ENCODE measurements around the gene PPM1L. TPM values are rescaled to one million over a fixed set of nuclear protein-coding genes. Genes with fewer than 3 reads are reported as not detected.

PPM1L gene
- polyA plus RNA-seq, 3 donors, result 5.5 to 9.9 (median 7.8) TPM

DNA sequence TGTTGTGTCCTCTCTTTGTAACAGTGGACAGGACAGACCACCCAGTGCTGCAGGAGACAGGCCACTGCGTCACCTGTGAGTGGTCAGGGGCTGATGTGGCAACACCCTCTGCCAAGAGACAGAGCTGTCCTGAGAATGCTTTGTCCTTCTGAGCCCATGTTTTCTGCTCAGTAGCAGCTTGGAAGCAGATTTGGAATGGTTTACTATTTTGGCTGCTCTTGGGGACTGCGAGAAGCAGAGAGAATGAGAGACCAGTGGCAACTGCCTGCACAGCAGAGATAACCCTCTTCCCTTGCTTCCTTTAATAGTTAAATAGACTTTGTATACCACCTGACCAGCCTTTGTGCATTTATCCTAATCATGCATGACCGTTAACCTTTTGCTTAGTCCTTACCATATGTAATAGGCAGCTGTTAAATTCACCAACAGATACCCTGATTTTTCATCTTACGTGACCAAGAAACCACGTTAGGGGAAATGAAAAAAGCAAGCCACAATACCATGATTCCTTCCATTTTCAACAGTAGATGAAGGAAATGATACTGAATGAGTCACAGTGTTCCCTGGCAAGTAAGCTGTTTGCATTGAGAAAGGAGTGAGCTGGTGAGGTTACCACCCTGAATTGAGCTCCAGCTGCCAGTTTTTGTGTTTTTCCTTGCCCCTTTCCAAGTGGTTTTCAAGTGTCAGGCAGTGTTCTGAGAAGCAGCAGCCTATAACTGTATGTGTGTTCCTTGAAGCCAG, 313.6 kb downstream of the PPM1L start:
- Histone ChIP-seq H3K9ac (ENCODE audit: insufficient read depth, low read length, poor library complexity, severe bottlenecking) (no peak overlapping the region), H3K79me2 (ENCODE audit: insufficient read depth, low read length) (no peaks in the 10 kb centered on the region), H3K27me3 (ENCODE audit: control insufficient read depth in 2 of 2, insufficient read depth in 2 of 2, low read length in 2 of 2) (no peaks in the 10 kb centered on the region), H2AFZ (ENCODE audit: insufficient read depth, low read depth, low read length, poor library complexity, severe bottlenecking) (no peak overlapping the region), H4K20me1 (ENCODE audit: insufficient read depth, low read length) (no peaks in the 10 kb centered on the region), H3K4me2 (replicated peaks; ENCODE audit: extremely low read depth, low read length, poor library complexity, severe bottlenecking) (peak overlapping the region; percentile 9), H3K9me3 (replicated peaks in 1 of 2; ENCODE audit: control insufficient read depth in 1 of 2, insufficient read depth in 1 of 2, low read length in 2 of 2) (no peaks in the 10 kb centered on the region), H3K4me1 (ENCODE audit: control insufficient read depth in 1 of 2, insufficient read depth in 2 of 2, low read length in 2 of 2) (peaks cover 33 to 37% of the 10 kb centered on the region in 2 donors), H3K27ac (ENCODE audit: low read depth in 1 of 2, low read length in 2 of 2) (peak overlapping the region; percentile 28 to 62), H3K4me3 (replicated peaks in 1 of 3; ENCODE audit: low read depth in 2 of 3, low read length in 3 of 3) (peak overlapping the region in 1 of 3 experiments; percentile 0), H3K36me3 (replicated peaks in 1 of 2; ENCODE audit: control insufficient read depth in 1 of 2, insufficient read depth in 2 of 2, low read length in 2 of 2) (peaks cover 0 to 4% of the 10 kb centered on the region in 2 donors)
- no peak for TF ChIP-seq CTCF (IDR thresholded peaks at IDR 0.05)
- 10% methylated on average over 2 of the region's 5 CpGs for WGBS (ENCODE audit: insufficient coverage)
- Mint-ChIP-seq H3K27ac (peak overlapping the region; percentile 61 to 91 (median 82)), H3K4me3 (peak overlapping the region; percentile 10 to 81), H3K9me3 (peaks cover 0 to 1% (median 0%) of the 10 kb centered on the region in 7 donors), H3K4me1 (peaks cover 43% of the 10 kb centered on the region), H3K36me3 (peaks cover 18 to 32% of the 10 kb centered on the region in 2 donors), H3K27me3 (ENCODE audit: low read depth in 3 of 3) (peaks cover 0 to 2% (median 0%) of the 10 kb centered on the region in 3 donors)
- peak; percentile 75 to 86 (median 83) for DNase-seq
- intact Hi-C loops (cut with micrococcal nuclease), result loop anchor here in 1 of 2 donors (5.0 kb wide), 1 partner anchor 32 kb away; no protein-coding TSS in a partner anchor

DNA sequence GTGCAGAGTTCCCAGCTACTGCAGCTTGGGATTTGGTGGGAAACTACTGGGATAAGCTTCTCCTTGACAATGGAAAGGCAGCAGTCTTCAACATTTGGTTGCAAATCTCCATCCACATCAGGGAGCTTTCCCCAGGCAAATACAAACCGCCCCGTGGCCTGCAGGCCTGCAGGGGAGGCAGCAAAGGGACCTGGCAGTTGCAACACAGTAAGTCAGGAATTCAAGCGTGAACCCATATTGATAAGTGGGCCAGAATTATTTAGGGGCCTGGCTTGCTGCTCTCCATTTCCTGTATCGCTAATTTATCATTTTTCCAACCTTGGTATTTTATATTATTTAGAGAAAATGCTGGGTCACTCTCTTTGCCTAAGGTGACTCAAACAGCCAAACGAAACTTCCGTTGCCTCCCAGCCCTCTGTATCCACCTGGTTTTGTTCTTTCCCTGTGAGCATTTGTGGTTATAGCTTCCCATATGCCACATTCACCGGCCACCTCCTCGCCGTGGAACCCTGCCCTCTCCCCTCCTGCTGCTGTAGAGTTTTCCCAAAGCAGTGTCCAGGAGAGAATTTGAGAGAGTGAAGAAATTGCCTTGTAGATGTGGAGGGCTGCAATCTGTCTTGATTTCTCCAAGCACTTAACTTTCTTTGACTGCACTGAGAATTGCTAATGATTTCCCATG, 314.4 kb downstream of the PPM1L start:
- Histone ChIP-seq H3K27ac (ENCODE audit: low read depth in 1 of 2, low read length in 2 of 2) (peak overlapping the region; percentile 28 to 62), H3K4me2 (replicated peaks; ENCODE audit: extremely low read depth, low read length, poor library complexity, severe bottlenecking) (peak overlapping the region; percentile 9), H3K36me3 (replicated peaks in 1 of 2; ENCODE audit: control insufficient read depth in 1 of 2, insufficient read depth in 2 of 2, low read length in 2 of 2) (peaks cover 0 to 4% of the 10 kb centered on the region in 2 donors), H3K9ac (ENCODE audit: insufficient read depth, low read length, poor library complexity, severe bottlenecking) (no peak overlapping the region), H3K27me3 (ENCODE audit: control insufficient read depth in 2 of 2, insufficient read depth in 2 of 2, low read length in 2 of 2) (no peaks in the 10 kb centered on the region), H3K9me3 (replicated peaks in 1 of 2; ENCODE audit: control insufficient read depth in 1 of 2, insufficient read depth in 1 of 2, low read length in 2 of 2) (no peaks in the 10 kb centered on the region), H3K79me2 (ENCODE audit: insufficient read depth, low read length) (no peaks in the 10 kb centered on the region), H2AFZ (ENCODE audit: insufficient read depth, low read depth, low read length, poor library complexity, severe bottlenecking) (no peak overlapping the region), H3K4me3 (replicated peaks in 1 of 3; ENCODE audit: low read depth in 2 of 3, low read length in 3 of 3) (peak overlapping the region in 1 of 3 experiments; percentile 0), H4K20me1 (ENCODE audit: insufficient read depth, low read length) (no peaks in the 10 kb centered on the region), H3K4me1 (ENCODE audit: control insufficient read depth in 1 of 2, insufficient read depth in 2 of 2, low read length in 2 of 2) (peaks cover 33 to 37% of the 10 kb centered on the region in 2 donors)
- Mint-ChIP-seq H3K4me1 (peaks cover 43% of the 10 kb centered on the region), H3K9me3 (peaks cover 0 to 1% (median 0%) of the 10 kb centered on the region in 7 donors), H3K36me3 (peaks cover 16 to 30% of the 10 kb centered on the region in 2 donors), H3K27me3 (ENCODE audit: low read depth in 3 of 3) (peaks cover 0 to 2% (median 0%) of the 10 kb centered on the region in 3 donors), H3K4me3 (peak overlapping the region in 1 of 2 donors; percentile 37), H3K27ac (peak overlapping the region; percentile 61 to 91 (median 82))
- DNase-seq, result no peak
- 80% methylated on average over 1 of the region's 9 CpGs for WGBS (ENCODE audit: insufficient coverage)
- no peak for TF ChIP-seq CTCF (IDR thresholded peaks at IDR 0.05)
- intact Hi-C loops (cut with micrococcal nuclease), result loop anchor here in 1 of 2 donors (5.0 kb wide), 1 partner anchor 33 kb away; no protein-coding TSS in a partner anchor
